HepG2 (cell line): Measurements from ENCODE around the gene CHMP5. TPM values are rescaled to one million over a fixed set of nuclear protein-coding genes. Genes with fewer than 3 reads are reported as not detected.

ENCODE experiments used
- BCLAF1 ChIP-seq: fragments of 450-650 bp; IDR thresholded peaks from 2 replicates; pipeline ENCODE4 v1.6.1; 2017; ENCODE audit warnings: mild to moderate bottlenecking
- FOSL1 ChIP-seq: sonication (generic); formaldehyde crosslinking; IDR thresholded peaks from 2 replicates; pipeline ENCODE4 v1.9.0; 2021; ENCODE audit warnings: missing genetic modification reagents, borderline replicate concordance
- FOXO4 ChIP-seq: sonication (generic); formaldehyde crosslinking; conservative IDR thresholded peaks from 2 replicates; pipeline ENCODE4 v1.8.1; 2023; ENCODE audit warnings: missing genetic modification reagents
- HHEX ChIP-seq: IDR thresholded peaks from 2 replicates; pipeline ENCODE4 v1.6.1; 2016; ENCODE audit warnings: control low read depth
- HNRNPL ChIP-seq: fragments of 200-400 bp; formaldehyde crosslinking; IDR thresholded peaks from 2 replicates; pipeline ENCODE4 v1.6.1; 2017; ENCODE audit warnings: mild to moderate bottlenecking, low read depth, low read length
- IKZF5 ChIP-seq: IDR thresholded peaks from 2 replicates; pipeline ENCODE4 v1.6.1; 2018; ENCODE audit warnings: missing genetic modification reagents, mild to moderate bottlenecking, missing compliant biosample characterization
- KLF16 ChIP-seq, 2 experiments: sonication (generic) in 1 of 2; formaldehyde crosslinking in 1 of 2; IDR thresholded peaks; 2 replicates each; pipeline versions ENCODE4 v1.6.1 to v1.8.0; 2016 to 2023; ENCODE audit warnings: missing genetic modification reagents in 2 of 2, missing compliant biosample characterization in 1 of 2
- NFYC ChIP-seq: IDR thresholded peaks from 2 replicates; pipeline ENCODE4 v1.6.1; 2016; ENCODE audit warnings: missing genetic modification reagents, missing compliant biosample characterization
- NR3C1 ChIP-seq: sonication (generic); formaldehyde crosslinking; IDR thresholded peaks from 2 replicates; pipeline ENCODE4 v1.4.0; 2020; ENCODE audit warnings: missing genetic modification reagents
- NRL ChIP-seq: sonication (generic); formaldehyde crosslinking; IDR thresholded peaks from 2 replicates; pipeline ENCODE4 v1.5.0; 2020; ENCODE audit warnings: missing genetic modification reagents, mild to moderate bottlenecking, moderate library complexity, borderline replicate concordance
- PHF8 ChIP-seq: sonication (generic); formaldehyde crosslinking; IDR thresholded peaks from 2 replicates; pipeline ENCODE4 v1.5.0; 2020; ENCODE audit warnings: missing genetic modification reagents
- PTBP1 ChIP-seq: fragments of 200-400 bp; formaldehyde crosslinking; IDR thresholded peaks from 2 replicates; pipeline ENCODE4 v1.6.1; 2018; ENCODE audit warnings: low read length, low read depth; ENCODE audit not compliant: poor library complexity, severe bottlenecking
- RFXANK ChIP-seq: IDR thresholded peaks from 2 replicates; pipeline ENCODE4 v1.6.1; 2016
- STAG1 ChIP-seq: sonication (generic); formaldehyde crosslinking; IDR thresholded peaks from 2 replicates; pipeline ENCODE4 v1.4.0; 2020; ENCODE audit warnings: missing genetic modification reagents
- SUZ12 ChIP-seq: fragments of 150-350 bp; IDR thresholded peaks from 2 replicates; pipeline ENCODE4 v1.6.1; 2014; ENCODE audit warnings: low read depth, low read length
- TBP ChIP-seq: sonication (generic); formaldehyde crosslinking; IDR thresholded peaks from 2 replicates; pipeline ENCODE4 v1.5.0; 2020; ENCODE audit warnings: missing genetic modification reagents
- THYN1 ChIP-seq: sonication (generic); formaldehyde crosslinking; IDR thresholded peaks from 2 replicates; pipeline ENCODE4 v1.8.1; 2023; ENCODE audit warnings: low read depth, mild to moderate bottlenecking, moderate library complexity, missing genetic modification reagents, borderline replicate concordance
- TOE1 ChIP-seq: sonication (generic); formaldehyde crosslinking; IDR thresholded peaks from 2 replicates; pipeline ENCODE4 v1.4.0; 2020; ENCODE audit warnings: mild to moderate bottlenecking, missing genetic modification reagents
- ZBTB14 ChIP-seq: sonication (generic); formaldehyde crosslinking; IDR thresholded peaks from 2 replicates; pipeline ENCODE4 v1.4.0; 2020; ENCODE audit warnings: missing genetic modification reagents
- ZFP82 ChIP-seq: sonication (generic); formaldehyde crosslinking; IDR thresholded peaks from 2 replicates; pipeline ENCODE4 v1.5.1; 2020; ENCODE audit warnings: mild to moderate bottlenecking, missing genetic modification reagents, borderline replicate concordance
- ZNF224 ChIP-seq: sonication (generic); formaldehyde crosslinking; IDR thresholded peaks from 2 replicates; pipeline ENCODE4 v1.5.0; 2020; ENCODE audit warnings: mild to moderate bottlenecking, missing genetic modification reagents
- ZNF414 ChIP-seq: sonication (generic); formaldehyde crosslinking; IDR thresholded peaks from 2 replicates; pipeline ENCODE4 v1.5.0; 2020; ENCODE audit warnings: missing genetic modification reagents
- ZNF44 ChIP-seq: sonication (generic); formaldehyde crosslinking; IDR thresholded peaks from 2 replicates; pipeline ENCODE4 v1.5.1; 2020; ENCODE audit warnings: mild to moderate bottlenecking, missing genetic modification reagents
- ZNF773 ChIP-seq: sonication (generic); formaldehyde crosslinking; IDR thresholded peaks from 2 replicates; pipeline ENCODE4 v1.4.0; 2020; ENCODE audit warnings: missing genetic modification reagents, borderline replicate concordance
- ZSCAN21 ChIP-seq: sonication (generic); formaldehyde crosslinking; IDR thresholded peaks from 2 replicates; pipeline ENCODE4 v1.8.0; 2022; ENCODE audit warnings: mild to moderate bottlenecking, missing genetic modification reagents, moderate library complexity, borderline replicate concordance
- polyA plus RNA-seq, 8 experiments: library from polyadenylated mRNA; depleted of rRNA in 3 of 8; stranded (reverse) in 7 of 8; unstranded in 1 of 8; fragments of >200 nt; fragmentation: Illumina TruSeq in 4 of 8; extraction: Trizol in 4 of 8; gene quantifications; 2 replicates each; pipeline versions ENCODE4 v1.2.1 to v1.2.3, GENCODE V29; 2011 to 2016; ENCODE audit warnings: low read depth in 4 of 8, missing spikeins in 1 of 8, mixed read lengths in 1 of 8; ENCODE audit not compliant: insufficient read depth in 1 of 8
- total RNA-seq, 5 experiments: library from RNA; depleted of rRNA; stranded (reverse); fragments of >200 nt; fragmentation: Illumina TruSeq; extraction: Trizol; gene quantifications; 2 replicates each; pipeline ENCODE4 v1.2.3, GENCODE V29; 2016; ENCODE audit warnings: low read depth in 1 of 5

The CHMP5 gene
- total and polyA plus RNA-seq, 2 of the 13 experiments (the other 11 are each of a cell fraction or from before 2014, with no cell fraction given): 46.0 to 57.3 TPM

GRCh38 chr9:33264003-33264472 is 811 bp upstream of the CHMP5 start (continued):
- TF ChIP-seq IKZF5 (CRISPR knock-in tag) (no peak), ZNF44 (CRISPR knock-in tag) (no peak), NR3C1 (CRISPR knock-in tag) (no peak), FOXO4 (no peak), TOE1 (CRISPR knock-in tag) (no peak), ZNF224 (CRISPR knock-in tag) (peak; percentile 50; the same call in 1 of the 2 replicates), THYN1 (CRISPR knock-in tag) (no peak), PTBP1 (no peak), ZFP82 (CRISPR knock-in tag) (0 out of 2 replicates have a peak, but pooled peaks have one; percentile 7), ZNF773 (CRISPR knock-in tag) (no peak), NFYC (CRISPR knock-in tag) (no peak), PHF8 (CRISPR knock-in tag) (peak; percentile 57; the same call in 1 of the 2 replicates), BCLAF1 (no peak), HHEX (CRISPR knock-in tag) (no peak), RFXANK (CRISPR knock-in tag) (no peak), ZBTB14 (CRISPR knock-in tag) (0 out of 2 replicates have a peak, but pooled peaks have one; percentile 28), NRL (peak; percentile 83; the same call in 1 of the 2 replicates), TBP (CRISPR knock-in tag) (no peak), STAG1 (CRISPR knock-in tag) (no peak), ZNF414 (no peak; the same call in 1 of the 2 replicates), ZSCAN21 (no peak), HNRNPL (no peak), KLF16 (CRISPR knock-in tag; IDR thresholded peaks at IDR 0.05) (0 out of 4 replicates have a peak, but pooled peaks of 1 of the 2 experiments have one; percentile 42), FOSL1 (CRISPR knock-in tag) (no peak), SUZ12 (no peak)
